Measurements from ENCODE around the gene NAT10.

NAT10 gene

GRCh38 chr11:34191578-34191977, 86.1 kb downstream of the NAT10 start:
- DNase-seq = no peak

GRCh38 chr11:34192481-34193401, 87.3 kb downstream of the NAT10 start:
- DNase-seq = no peak

- no peak for DNase-seq
Measured at GRCh38 chr11:34194576-34195335, 89.3 kb downstream of the NAT10 start.

Measured in stimulated activated CD4-positive, alpha-beta T cell treated with anti-CD3 and anti-CD28 coated beads, Interleukin-4, amount 100 ng/mL, for 1 hour (primary cell).